Stimulated activated CD8-positive, alpha-beta memory T cell treated with anti-CD3 and anti-CD28 coated beads, Interleukin-12 subunit alpha, Interleukin-12 subunit beta, amount 100 ng/mL, for 4 hours (primary cell): ENCODE results near the gene SURF1.

Experiments used
- DNase-seq: peaks from one replicate; pipeline ENCODE4 v3.0.0-alpha.2; 2020; ENCODE audit warnings: low read depth

The SURF1 gene

DNA sequence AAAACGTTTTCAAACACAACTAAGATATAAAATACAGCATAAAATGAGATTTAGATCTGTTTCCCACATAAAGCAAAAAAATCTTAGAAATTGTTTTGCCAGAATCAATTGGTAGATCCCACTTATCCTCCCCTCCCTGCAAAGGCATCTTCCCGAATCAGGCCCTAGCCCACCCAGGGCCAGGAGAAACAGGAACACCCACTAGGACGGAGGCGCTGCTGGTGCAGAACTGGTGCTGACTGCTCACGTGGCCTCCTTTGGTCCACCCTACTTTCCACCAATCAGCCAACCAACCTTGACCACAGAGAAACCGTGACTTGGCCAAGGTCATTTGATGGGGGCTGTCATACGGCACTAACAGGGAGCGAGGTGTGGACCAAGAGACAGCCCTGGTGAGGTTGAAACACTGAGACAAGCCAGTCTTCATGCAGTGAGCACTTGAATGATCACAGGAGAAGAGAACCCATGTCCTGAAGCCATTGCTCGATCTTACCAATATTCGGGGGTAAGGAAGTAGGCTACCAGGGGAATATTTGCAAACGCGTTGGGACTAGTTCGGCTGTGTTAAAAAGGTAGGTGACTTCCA lies 5.3 kb upstream of the SURF1 start:
- no peak for DNase-seq

DNA sequence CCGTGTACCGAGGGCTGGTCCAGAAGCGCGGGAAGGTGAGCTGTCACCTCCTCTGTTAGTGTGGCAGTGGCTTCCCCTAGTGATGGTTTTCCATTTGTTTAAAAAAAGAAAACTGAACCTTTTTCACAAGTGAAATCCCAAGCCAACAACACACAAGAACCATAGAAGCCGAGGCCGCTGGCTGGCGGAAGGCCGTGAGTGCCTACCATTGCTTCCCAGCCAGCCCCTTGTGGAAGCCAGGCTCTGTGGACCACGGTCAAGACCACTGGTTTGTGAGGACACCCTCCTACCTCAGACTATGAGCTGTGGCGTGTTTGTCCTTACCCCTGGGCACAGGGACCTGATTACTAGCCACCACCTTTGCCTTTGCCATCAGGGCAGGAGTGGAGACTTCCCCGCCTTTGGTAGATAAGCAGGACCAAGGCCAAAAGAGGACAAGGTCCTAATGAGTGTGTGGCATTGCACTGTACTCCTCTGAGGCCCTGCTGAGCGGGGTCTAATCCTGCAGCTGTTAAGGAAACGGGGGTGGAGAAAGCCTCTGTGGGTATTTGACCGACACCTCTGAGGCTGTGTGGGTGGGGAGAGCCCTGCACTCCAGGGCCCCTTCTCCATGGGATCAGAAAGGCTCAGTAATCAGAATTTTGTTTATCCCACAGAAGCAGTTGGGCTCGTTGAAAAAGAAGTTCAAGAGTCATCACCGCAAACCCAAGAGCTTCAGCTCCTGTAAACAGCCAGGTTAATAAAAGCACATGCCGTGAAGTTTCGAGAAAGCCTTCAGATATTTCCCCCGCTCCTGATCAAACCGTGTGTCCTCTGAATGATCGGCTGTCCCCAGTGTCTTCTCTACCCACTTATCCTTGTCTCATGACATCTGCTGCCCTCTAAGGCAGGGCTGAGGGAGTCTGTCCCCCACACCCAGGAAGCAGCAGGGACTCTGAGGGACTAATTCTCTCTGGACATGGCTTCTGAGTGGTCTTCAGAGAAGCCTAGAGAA lies 4.4 kb upstream of the SURF1 start:
- DNase-seq = no peak

DNA sequence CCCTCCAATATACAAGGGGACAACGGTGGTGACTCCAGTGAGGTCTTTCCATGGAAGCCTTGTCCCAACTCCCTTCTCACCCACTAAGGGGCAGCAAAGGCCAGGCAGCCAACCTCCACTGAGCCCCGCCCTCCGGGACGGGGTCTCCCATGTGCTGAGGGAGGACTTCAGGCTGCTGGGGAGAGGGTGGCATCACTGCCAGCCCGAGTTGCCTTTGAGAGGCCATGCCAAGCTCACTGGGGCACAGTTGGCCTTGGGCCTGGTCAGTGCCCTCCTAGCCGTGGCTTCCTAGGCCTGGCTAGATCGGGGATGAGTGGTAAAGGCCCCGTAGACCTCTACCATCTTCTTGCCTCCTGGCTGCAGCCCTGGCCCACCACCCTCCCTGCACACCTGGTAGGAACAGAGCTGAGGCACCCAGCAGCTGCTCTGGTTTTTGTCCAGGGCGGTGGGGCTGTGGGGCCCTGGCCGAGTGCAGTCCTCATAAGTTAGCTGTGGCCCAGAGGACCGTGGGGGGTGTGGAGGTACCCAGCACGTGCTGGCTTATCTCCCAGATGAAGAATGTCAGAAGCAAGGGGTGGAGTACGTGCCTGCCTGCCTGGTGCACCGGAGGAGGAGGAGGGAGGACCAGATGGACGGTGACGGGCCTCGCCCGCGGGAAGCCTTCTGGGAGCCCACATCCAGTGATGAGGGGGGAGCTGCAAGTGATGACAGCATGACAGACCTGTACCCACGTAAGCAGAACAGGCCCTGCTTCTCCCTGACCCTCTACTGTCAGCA lies 3.3 kb upstream of the SURF1 start:
- no peak for DNase-seq

DNA sequence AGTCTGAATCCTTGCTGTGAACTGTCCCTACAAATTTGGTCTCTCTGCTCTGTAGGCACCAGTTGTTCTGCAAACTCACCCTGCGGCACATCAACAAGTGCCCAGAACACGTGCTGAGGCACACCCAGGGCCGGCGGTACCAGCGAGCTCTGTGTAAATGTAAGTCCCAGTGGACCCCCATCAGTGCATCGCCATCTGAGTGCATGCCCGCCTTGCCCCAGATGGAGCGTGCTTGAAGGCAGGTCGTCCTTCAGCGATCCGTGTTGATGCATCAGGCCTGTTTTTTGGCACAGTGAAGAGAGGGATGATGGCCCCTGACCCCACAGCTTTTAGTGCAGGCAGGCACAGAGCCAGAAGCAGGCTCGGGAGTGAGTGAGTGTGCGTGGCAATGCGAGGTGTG lies 1.4 kb upstream of the SURF1 start:
- no peak for DNase-seq

DNA sequence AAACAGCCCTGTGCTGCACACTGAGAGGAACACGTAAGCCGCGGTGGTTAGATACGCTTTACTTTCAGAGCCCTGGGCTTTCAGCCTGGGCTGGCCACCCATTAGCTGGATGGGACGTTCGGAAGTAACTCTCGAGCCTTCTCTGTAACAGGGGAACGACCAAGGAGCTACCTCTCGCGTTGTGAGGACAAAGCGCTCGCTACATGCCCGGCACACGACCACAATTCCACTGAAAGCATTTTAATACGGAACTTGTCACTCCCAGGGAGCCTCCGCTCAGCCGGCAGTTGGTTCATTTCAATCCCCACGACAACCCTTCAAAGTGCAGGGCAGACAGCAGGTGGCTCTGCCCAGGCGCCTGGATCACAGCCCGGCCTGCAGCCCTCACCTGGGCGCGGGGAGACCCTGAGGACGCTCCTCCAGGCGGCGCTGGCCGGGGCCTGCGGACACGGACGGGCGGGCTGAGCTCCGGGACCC lies 368 bp downstream of the SURF1 start:
- no peak for DNase-seq

DNA sequence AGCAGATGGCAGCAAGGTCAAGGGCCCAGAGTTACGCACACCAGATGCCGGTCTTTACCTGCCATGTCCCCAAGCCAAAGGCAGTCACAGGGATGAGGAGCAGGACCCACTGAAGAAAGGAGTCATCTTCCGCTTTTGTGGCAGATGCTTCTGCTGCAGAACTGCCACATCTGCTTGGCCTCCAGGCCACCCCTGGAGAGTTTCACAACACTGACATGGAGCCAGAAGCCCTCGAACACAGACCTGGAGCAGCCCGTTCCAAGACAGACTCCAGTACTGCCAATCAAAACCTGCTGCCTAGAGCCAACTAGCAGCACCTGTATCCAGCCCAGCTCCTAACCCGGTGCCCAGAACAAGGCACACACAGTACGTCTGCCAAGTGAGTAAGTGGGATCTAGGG lies 1.5 kb downstream of the SURF1 start:
- DNase-seq = no peak

DNA sequence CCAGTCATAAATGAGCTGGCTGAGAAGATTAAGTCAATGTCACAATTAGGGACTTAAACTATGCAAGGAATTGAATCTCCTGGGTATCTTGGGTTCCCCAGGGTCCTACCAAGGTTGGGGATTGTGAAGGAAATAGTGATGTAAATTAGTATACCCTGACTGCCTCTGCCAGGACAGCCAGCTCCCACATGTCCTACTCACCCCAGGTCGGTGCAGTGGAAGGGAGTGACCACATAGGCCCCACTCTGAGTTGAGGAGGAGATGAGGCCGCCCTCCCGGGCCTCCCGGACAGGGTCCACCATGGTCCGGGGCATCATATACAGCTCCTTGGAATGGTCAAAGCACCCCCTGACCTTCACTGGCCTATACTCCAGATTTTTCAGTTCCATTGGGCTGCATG lies 2.7 kb downstream of the SURF1 start:
- no peak for DNase-seq

DNA sequence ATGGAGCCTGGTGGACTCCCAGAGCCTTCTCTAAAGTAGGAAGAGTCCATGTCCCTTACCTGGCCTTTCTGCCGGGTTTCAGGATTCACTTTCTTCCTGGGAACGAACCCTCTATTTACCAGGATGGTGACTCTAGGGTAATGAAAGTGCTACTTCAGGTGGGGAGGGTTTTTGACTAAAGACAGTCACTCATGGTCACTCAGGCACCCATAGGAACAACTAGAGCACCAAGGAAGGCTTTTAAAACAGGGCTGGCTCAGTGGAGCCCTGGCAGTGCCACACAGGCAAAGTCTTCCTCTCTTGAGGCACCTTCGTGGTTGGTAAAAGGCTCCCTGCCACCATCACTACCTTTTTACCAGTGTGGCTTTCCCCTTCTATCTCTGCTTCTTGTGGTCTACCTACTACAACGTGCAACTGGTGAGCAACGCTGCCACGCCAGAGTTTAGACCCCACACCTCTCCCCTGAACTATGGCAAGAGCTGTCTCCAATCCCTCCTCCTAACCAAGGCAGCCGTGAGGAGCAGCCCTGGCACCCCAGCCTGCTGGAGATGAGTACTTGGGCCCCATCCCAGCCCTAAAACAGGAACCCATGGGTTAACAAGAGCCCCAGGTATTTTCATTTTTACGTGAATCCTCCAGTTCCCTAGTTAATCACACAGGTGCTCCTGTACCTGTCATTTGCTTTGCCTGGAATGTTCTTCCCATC lies 3.5 kb downstream of the SURF1 start:
- DNase-seq = no peak

DNA sequence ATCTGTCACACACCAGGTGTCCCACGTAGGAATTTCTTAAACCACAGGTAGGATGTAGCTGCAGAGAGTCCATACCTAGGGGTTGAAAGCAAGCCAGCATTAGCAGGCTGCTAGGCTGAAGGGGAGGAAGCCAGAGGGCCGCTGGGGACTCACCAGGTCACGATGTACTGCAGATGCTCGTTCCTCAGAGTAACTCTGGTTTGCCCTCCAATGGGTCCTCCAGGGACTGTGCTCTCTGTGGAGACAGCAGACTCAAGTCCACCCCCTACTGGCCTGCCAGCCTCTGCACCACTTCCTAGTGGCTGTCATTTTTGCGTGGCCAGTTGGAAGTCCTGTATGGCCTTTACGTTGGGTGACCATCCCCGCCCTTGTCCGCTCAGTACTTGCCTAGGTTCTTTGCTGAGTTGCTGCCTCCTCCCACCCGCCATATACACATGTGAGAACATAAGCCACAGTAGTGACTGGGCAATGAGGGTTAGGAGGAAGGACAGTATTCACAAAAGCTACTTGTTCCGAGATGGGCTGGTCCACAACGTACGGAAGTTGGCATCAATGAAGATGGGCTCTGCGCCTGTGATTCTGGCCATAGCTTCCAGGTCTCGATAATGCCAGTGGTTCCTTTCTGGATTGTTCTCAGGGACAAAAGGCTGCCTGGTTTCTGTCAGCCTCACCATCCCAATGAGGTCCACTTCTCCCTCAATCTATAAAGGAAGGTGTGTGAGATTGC lies 4.2 kb downstream of the SURF1 start:
- DNase-seq = no peak

DNA sequence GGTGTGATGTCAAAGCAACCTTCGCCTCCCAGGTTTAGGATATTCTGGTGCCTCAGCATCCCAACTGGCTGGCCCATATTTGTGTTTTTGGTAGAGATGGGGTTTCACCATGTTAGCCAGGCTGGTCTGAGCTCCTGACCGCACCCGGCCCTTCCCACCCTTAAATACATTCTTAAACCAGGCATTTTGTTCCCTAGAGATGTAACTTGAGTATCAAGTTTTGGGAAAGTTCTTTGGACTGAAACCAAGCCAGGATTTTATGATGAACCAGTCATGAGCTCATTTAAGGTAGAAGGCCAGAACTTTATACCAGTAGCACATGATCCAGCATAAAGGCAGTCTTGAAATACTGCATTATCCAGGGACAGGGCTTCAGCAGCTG lies 4.8 kb downstream of the SURF1 start:
- DNase-seq = no peak

DNA sequence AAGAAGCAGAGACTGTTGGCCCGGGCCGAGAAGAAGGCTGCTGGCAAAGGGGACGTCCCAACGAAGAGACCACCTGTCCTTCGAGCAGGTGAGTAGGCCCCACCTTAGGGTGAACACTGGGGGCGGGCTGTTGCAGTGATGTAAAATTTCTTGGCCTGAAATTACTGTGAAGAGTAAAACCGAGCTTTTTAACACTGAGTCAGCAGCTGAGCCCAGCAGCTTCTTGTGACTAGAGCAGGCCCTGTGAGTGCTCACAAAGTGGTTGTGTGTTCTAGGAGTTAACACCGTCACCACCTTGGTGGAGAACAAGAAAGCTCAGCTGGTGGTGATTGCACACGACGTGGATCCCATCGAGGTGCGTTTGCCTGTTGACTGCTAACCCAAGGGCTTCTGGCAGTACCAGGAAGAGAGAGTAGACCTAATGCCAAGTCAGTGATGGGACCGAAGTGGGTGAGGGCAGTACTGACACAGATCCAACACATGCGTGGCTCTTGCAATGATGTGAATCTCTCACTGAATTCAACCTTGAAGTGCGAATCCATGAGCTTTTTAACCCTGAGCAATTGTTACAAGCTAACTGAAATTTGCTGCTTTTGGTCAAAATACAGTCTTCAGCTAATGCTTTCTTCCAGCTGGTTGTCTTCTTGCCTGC lies 6.2 kb downstream of the SURF1 start:
- no peak for DNase-seq

DNA sequence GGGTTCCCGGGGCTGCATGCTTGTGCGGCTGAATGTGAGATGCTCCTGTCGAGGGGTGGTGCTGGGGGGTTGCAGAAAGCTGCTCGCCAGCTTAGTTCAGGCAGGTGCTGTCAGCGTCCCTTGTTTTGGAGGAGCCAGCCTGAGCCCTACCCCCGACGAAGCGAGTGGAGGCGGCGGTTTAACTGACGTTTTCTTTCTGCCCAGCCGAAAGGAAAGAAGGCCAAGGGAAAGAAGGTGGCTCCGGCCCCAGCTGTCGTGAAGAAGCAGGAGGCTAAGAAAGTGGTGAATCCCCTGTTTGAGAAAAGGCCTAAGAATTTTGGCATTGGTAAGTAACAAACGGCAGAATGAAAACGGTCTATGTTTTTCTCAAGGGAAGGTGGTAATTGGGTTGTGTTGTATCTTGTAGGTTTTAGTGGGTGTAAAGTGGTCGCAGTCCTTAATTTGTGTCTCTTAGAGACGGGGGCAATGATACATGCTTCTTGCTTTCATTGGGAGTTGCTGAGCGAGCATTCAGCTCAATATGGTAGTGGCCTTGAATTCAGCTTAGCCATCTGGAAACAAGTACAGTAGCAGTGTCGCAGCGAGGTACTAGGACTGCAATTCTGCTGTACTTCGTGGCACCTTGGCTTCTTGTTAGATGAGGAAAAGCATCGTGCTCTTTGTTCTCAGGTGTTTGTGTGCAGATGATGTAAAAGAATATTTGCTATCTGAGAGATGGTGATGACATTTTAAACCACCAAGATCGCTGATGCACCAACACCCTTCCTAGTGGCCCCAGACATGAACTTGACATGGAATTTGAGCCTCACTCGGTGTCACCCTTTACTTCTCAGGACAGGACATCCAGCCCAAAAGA lies 7.3 kb downstream of the SURF1 start:
- no peak for DNase-seq

DNA sequence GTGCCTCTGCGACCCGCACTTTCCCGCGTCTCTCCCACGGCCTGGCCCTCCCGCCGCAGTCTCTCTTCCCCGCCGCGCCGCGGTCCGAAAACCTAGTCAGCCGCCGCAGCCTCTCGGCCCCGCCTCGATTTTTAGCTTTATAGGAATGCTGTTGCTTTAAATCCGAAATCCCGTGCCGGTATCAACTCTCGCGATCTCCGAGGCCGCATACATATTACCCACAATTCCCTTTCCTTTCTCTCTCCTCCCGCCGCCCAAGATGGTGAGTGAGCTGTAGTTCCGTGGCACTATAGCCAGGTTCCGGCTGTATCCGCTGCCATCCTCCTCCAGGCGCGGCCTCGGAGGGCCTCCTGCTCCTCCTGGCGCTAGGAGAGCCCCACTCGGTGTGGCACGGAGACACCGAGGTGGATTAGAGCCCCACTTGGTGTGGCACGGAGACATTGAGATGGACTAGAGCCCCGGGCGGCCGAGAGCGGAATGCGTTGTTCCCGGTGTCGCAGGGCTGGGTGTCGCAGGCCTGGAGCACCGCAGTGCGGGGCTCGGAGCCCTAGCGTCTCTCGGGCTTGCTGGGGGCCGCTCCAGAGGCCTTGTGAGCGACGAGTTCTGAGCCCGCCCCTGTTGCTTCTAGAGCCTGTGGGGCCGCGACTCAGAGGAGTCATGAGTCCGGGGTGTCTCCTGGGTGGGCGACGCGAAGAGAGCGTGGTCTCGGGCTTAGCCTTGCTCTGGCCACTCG lies 8.1 kb downstream of the SURF1 start, which contains the start of the genes MED22 and RPL7A:
TSS of gene MED22 (minus strand) at position 147 of the 733 bp plus-strand sequence. CDS start 1,469 bp downstream, outside the sequence.
TSS of gene RPL7A (plus strand) at position 234 of the 733 bp plus-strand sequence. CDS start at position 260, 26 bp downstream.
- DNase-seq = peak; percentile 82

DNA sequence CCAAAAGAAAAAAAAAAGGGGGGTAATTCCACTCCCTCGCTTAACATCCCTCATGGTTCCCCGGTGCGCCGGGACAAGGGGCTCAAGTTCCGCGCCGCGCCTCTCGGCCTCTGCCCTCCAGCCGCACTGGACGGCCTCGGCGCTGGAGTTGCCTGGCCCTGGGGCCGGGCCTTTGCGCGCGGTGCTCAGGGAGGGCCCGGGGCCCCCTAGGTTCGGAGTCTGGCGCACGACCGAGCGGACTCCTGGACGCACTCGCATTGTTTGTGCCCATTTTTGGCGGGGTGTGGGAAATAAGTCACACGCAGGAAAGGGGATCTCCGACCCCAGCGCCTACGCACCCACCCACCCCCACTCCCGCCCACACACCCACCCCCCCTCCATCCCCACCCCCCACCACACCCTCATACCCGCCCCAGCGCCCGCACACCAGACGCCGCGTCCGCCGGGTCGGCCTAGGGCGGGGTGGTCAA lies 8.7 kb downstream of the SURF1 start:
- no peak for DNase-seq

DNA sequence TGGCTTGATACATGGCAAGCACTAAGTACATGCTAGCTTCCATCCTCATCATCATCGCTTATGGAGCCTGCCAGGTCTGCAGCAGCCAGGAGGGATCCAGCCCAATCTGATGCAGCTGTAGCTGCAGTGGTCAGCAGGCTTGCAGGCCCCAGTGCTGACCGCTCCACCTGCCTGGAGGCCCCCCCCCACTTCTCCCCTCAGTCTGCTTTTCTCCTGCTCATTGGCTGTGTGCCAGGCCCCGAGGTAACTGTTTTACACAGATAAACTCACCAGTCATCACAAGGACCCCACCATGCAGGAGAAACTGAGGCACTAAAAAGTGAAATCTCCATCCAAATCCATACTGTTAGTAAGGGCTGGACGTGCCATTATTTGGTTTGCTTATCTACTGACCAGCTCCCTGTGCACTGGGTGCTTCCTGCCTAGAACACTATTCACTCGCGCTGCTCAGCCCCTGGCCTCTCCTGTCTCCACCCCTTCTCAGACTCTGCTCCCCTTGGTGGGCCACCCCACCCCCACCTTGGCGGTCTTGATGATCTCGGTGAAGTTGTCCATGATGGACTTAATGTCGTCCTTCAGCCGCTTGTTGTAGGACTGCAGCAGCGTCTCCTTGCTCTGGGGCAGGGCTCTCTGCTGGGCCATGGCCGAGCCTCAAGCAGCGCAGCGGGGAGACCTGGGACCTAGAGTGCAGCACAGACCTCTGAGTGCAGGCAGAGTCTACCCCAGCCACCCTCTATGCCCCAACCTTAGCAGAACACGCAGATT lies 10.1 kb downstream of the SURF1 start:
- no peak for DNase-seq

DNA sequence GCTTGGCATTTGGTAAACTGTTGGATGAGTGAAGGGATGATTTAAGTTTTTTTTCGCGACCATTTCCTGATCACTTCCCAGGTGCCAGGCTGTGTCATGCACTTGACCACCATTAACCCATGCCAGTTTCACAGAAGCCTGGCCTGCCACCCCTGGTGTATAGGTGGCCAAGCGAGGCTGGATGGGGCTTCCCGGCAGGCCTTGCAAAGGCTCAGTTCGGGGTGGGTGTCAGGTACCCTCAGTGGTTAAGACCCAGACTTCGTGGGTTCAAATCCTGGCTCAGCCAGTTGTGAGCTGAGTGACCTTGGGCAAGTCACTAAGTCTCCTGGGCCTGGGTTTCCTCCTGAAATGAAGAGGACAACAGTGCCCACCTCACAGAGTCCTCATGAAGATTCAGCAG lies 10.7 kb downstream of the SURF1 start:
- DNase-seq = no peak

DNA sequence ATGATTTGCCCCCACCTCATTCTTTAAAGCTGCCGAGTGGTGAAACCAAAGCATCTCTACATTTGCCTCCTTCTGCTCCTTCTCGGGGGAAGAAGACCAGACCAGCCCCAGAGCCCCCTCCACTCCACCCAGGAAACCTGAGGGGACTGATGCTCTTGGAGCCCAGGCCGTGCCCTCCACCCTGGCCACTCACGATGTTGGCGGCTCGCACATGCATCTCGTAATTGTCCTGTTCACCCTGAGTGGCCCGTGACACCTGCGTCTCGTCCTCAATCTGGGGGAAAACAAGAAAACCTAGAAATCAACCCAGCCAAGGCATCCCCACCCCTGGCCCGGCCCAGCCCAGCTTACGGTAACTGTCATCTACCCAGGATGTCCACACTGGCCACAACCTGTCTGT lies 11.3 kb downstream of the SURF1 start:
- DNase-seq = no peak

DNA sequence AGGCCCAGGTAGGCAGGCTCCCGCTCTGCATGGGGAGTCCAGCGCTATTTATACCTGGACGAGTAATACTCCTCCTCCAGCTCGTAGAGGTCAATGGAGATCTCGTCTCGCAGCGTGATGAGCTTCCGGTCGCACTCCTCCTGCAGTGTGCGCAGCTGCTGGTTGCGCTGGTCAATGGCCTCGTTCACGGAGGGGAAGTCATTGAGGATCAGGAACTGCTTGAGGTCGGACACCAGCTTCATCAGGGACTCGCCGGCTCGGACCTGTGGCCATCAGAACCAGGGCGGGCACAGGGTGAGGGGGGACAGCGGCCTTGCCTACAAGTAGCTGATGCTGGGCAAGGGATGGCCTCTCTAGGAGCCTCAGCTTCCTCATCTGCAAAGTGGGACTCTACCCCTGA lies 12.2 kb downstream of the SURF1 start:
- no peak for DNase-seq
